Muscle layer of colon (tissue), 2 donors: Measurements from ENCODE around the gene JAK3.

Source experiments
- H3K27ac ChIP-seq: one replicate; pipeline ENCODE4 v1.7.0; 2013; ENCODE audit warnings: low read depth, mild to moderate bottlenecking, low read length, moderate library complexity
- H3K27me3 ChIP-seq, 2 donors: one replicate each; pipeline ENCODE4 v1.7.0; 2013; ENCODE audit warnings: low read length in 2 of 2, mild to moderate bottlenecking in 2 of 2; ENCODE audit not compliant: insufficient read depth in 2 of 2, control insufficient read depth in 1 of 2
- H3K36me3 ChIP-seq: one replicate; pipeline ENCODE4 v1.7.0; 2013; ENCODE audit warnings: mild to moderate bottlenecking, low read length; ENCODE audit not compliant: insufficient read depth
- H3K4me1 ChIP-seq: one replicate; pipeline ENCODE4 v1.7.0; 2013; ENCODE audit warnings: mild to moderate bottlenecking, low read length; ENCODE audit not compliant: insufficient read depth
- H3K4me3 ChIP-seq, 2 donors: one replicate each; pipeline ENCODE4 v1.7.0; 2013; ENCODE audit warnings: low read length in 2 of 2, low read depth in 1 of 2, mild to moderate bottlenecking in 1 of 2, moderate library complexity in 1 of 2
- H3K9ac ChIP-seq: one replicate; pipeline ENCODE4 v1.7.0; 2013; ENCODE audit warnings: low read length
- H3K9me3 ChIP-seq: one replicate; pipeline ENCODE4 v1.7.0; 2013; ENCODE audit warnings: mild to moderate bottlenecking, low read length
- donor health status: abdominal sarcoma.
- donor health status: Adenocarcinoma of cecum.

JAK3 gene

DNA sequence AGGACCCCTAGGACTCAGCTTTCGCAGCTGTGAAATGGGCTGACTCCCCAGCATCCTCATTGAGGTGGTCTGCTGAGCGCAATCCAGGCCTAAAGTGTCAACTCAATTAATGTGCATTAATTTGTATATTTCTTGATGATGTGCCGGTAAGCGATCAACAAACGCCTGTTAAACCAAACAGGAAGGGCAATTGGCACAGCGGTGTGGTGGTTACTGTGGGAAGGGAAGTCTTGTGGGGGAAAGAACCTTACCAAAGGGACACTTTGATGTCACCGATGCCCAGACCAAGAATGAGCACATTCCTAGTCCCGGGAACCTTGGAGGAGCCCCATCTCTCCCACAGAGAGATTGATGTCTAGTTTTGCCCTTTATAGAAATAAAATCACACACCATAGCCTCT is 1.6 kb downstream of the JAK3 start:
- Histone ChIP-seq H3K27me3 (peaks cover 2 to 26% of the 10 kb centered on the region in 2 donors), H3K9me3 (no peaks in the 10 kb centered on the region), H3K4me1 (no peaks in the 10 kb centered on the region), H3K27ac (no peak overlapping the region), H3K9ac (no peak overlapping the region), H3K36me3 (no peaks in the 10 kb centered on the region), H3K4me3 (no peak overlapping the region)

DNA sequence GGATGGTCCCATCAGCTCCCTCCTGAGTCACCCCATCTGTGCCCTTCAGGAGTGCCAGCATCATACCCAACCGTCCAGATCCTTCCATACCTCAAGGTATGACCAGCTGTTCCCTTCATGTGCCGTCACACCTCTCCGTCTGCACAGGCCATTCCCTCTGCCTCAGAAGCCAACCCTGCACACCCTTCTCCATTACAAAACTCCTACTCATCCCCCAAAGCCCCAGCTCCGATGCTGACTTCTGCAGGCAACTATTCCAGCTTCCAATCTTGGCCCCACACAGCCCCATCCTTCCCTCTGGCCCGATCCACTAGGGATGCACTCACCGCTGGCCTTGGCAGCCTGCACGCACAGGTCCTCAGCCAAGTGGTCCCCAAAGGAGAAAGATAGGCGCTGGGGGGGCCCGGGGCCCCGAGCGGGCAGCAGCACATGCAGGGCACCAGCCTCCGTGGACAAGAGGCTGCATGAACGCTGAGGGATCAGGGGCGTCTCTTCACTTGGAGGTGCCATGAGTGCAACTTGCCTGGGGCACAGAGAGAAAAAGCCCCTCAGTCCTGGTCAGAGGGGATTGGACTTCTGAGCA is 3.8 kb downstream of the JAK3 start:
- H3K27me3 ChIP-seq, result peaks cover 5 to 32% of the 10 kb centered on the region in 2 donors

DNA sequence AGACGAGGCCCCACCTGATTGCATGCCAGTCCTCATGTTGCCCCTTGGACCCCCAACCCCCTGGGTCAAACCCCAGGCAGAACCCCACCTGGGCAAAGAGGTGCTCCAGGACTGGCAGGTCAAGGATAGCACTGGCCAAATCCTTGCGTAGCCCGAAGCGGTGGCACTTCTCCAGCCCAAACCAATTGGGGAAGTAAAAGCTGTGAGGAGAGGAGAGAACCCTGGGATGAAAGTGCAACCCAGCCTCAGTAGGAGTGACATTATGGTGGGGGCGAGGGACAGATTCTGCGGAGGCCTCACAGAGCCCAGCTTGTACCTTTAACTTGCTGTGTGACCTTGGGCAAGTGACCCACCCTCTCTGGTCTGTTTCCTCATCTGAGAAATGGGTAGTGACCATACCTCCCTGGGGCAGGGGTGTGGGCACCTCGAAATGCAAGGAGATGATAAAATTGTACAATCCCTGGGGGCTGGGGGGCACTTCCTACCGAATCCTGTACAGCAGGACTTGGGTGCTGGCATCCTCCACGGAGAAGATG is 4.4 kb downstream of the JAK3 start:
- Histone ChIP-seq H3K27me3 (peaks cover 5 to 32% of the 10 kb centered on the region in 2 donors), H3K4me3 (no peak overlapping the region), H3K4me1 (no peaks in the 10 kb centered on the region), H3K27ac (no peak overlapping the region), H3K9me3 (no peaks in the 10 kb centered on the region), H3K9ac (no peak overlapping the region), H3K36me3 (no peaks in the 10 kb centered on the region)

More for the DNA sequence above, 3.8 kb downstream of the JAK3 start:
- Histone ChIP-seq H3K27ac (no peak overlapping the region), H3K9ac (no peak overlapping the region), H3K9me3 (no peaks in the 10 kb centered on the region), H3K4me1 (no peaks in the 10 kb centered on the region), H3K4me3 (no peak overlapping the region), H3K36me3 (no peaks in the 10 kb centered on the region)

DNA sequence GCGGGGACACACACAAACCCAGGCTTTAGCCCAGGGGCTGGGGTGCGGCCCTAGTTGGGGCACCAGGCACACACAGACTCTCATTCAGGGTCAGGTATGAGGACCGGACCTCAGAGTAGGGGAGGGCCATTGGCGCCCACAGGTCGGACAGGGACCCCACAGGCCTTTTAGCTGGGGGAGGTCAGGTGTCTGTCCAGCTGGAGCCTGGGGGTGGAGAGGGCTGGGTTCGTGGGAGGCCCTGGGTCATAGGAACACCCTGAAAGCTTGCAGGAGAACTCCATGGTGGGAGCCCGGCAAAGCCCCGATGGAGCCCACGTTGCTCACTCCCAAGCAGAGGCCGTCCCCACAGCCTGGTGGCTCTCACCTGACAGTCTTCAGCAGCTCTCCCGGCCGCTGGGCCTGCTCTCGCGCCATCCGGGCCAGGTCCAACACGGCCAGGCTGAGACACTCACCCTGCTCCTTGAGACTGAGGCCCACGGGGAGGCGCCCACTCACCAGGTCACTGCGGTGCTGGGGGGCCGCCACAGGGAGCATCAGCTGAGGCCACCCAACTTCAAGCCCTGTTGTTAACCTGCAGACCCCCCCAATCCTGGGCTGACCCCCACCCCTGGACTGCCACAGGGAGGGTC is 5.0 kb downstream of the JAK3 start:
- Histone ChIP-seq H3K9ac (no peak overlapping the region), H3K27ac (peak overlapping the region; percentile 34), H3K27me3 (peaks cover 5 to 35% of the 10 kb centered on the region in 2 donors), H3K9me3 (no peaks in the 10 kb centered on the region), H3K36me3 (no peaks in the 10 kb centered on the region), H3K4me3 (peak overlapping the region in 1 of 2 donors; percentile 20), H3K4me1 (no peaks in the 10 kb centered on the region)

DNA sequence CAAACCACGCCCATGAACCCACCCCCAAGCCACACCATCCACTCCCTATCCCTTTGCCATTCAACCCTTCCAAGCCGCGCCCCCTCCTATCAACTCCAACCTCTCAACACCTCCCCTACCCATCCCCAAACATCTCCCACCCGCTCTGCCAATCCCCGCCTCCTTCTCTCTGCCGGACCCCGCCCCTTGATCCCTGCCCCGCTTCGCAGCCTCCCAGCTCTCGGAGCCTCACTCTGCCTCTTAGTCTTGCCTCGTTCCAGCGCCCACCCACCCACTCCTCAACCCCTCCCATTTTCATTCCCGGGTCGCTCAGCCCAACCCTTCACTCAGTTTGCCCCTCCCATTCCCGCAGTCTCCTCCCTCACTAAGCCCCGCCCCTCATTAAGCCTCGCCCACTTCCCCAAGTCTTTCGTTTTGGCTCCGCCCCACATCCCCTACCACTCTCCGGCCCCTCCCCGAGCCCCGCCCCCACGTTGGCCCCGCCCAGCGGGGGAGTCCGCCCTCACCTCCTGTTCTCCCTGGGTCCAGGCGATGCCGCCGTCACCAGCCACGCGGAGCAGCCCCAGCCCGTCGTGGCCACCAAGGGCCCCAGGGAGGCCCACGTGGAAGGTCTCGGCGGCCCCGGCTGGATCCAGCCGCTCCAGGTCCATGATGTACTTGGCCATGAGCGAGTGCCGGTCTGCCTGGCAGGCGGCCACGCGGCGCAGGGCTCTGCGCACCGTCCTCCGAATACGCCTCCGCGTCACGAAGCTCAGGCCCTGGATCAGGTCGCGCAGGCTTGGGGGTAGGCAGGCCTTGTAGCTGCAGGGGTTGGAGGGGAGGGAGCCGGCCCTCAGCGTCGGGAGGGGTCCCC is 5.7 kb downstream of the JAK3 start:
- Histone ChIP-seq H3K4me3 (peak overlapping the region; percentile 20 to 38), H3K27me3 (peaks cover 5 to 35% of the 10 kb centered on the region in 2 donors), H3K4me1 (no peaks in the 10 kb centered on the region), H3K27ac (peak overlapping the region; percentile 34), H3K9ac (no peak overlapping the region), H3K36me3 (no peaks in the 10 kb centered on the region), H3K9me3 (no peaks in the 10 kb centered on the region)

DNA sequence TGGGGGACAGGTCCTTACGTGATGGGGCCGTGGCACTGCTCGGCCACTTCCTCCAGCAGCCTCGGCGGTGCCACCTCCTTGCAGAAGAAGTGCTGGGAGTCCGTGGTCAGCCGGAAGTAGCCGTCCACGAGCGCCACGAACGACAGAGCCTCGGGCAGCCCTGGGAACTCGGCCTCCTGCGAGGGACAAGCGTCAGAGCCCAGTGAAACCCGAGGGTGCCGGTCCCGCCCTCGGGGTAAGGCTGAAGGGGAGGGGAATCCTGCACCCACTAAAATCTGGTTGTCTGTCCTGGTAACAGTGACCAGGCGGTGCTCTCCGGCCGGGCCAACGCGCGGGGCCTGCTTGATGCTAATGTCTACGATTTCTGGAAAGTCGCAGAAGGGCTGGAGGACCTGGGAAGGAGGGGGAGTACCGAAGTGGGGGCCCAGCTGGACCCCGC is 6.4 kb downstream of the JAK3 start:
- Histone ChIP-seq H3K9ac (no peak overlapping the region), H3K27ac (no peak overlapping the region), H3K36me3 (no peaks in the 10 kb centered on the region), H3K27me3 (peaks cover 5 to 35% of the 10 kb centered on the region in 2 donors), H3K4me1 (no peaks in the 10 kb centered on the region), H3K9me3 (no peaks in the 10 kb centered on the region), H3K4me3 (peak overlapping the region in 1 of 2 donors; percentile 38)

DNA sequence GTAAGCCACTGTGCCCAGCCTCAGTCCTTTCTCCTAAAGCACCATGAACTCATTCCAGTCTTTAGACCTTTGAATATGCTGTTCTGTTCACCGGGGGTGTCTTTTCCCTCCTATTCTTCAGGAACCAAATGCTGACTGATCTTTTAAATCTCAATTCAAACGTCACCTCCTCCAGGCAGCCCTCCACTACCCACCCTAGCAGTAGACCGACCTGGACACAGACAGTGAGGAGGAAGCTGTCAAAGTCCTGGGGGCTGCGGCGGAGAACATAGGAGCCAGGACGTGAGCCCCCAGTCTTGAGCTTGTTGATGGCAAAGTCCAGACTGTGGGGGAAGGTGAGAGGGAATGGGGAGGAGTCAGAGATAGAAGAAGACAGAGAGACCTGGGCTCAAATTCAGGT is 7.8 kb downstream of the JAK3 start:
- Histone ChIP-seq H3K27me3 (peaks cover 5 to 35% of the 10 kb centered on the region in 2 donors), H3K9me3 (no peaks in the 10 kb centered on the region), H3K27ac (no peak overlapping the region), H3K4me1 (no peaks in the 10 kb centered on the region), H3K4me3 (no peak overlapping the region), H3K9ac (no peak overlapping the region), H3K36me3 (no peaks in the 10 kb centered on the region)

DNA sequence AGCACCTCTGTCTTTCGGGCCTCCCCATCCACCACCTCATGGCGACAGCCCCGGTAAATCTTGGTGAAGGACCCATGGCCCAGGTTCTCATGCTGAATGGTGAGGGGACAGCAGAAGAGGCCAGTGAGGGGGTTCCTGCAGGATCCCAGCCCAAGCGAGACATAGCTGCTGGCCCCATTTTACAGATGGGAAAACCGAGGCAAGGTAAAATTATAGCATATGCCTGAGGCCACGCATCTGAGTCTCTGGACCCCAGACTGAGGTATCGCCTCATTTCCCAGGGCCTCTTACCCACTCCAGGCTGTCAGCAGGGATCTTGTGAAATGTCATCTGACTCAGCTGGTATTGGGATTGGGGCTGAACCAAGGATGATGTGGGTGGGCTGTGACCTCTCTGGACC is 9.8 kb downstream of the JAK3 start:
- H3K27ac ChIP-seq, result no peak overlapping the region
- H3K4me3 ChIP-seq, result no peak overlapping the region
- no peak overlapping the region for H3K9ac ChIP-seq
- H3K36me3 ChIP-seq, result no peaks in the 10 kb centered on the region
- no peaks in the 10 kb centered on the region for H3K4me1 ChIP-seq
- H3K27me3 ChIP-seq, result peaks cover 5 to 28% of the 10 kb centered on the region in 2 donors
- no peaks in the 10 kb centered on the region for H3K9me3 ChIP-seq

DNA sequence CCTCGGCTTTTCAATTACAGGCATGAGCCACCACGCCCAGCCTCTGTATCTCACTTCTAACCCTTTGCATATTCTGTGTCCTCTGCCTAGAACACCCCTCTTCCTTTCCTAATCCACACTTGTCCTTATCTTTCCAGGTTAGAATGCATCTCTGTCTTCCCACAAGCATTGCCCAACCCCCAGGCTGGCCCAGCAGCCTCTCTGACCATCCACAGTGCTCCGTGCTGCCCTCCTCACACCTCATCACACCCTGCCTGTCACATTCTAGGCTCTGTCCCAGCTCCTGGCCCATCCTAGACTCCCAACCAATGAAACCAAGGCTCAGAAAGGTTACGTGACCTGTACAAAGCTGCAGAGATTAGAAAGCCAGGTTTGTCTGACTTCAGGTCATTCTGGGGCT is 11.3 kb downstream of the JAK3 start:
- H3K4me3 ChIP-seq, result no peak overlapping the region
- no peaks in the 10 kb centered on the region for H3K4me1 ChIP-seq
- peaks cover 5 to 28% of the 10 kb centered on the region in 2 donors for H3K27me3 ChIP-seq

DNA sequence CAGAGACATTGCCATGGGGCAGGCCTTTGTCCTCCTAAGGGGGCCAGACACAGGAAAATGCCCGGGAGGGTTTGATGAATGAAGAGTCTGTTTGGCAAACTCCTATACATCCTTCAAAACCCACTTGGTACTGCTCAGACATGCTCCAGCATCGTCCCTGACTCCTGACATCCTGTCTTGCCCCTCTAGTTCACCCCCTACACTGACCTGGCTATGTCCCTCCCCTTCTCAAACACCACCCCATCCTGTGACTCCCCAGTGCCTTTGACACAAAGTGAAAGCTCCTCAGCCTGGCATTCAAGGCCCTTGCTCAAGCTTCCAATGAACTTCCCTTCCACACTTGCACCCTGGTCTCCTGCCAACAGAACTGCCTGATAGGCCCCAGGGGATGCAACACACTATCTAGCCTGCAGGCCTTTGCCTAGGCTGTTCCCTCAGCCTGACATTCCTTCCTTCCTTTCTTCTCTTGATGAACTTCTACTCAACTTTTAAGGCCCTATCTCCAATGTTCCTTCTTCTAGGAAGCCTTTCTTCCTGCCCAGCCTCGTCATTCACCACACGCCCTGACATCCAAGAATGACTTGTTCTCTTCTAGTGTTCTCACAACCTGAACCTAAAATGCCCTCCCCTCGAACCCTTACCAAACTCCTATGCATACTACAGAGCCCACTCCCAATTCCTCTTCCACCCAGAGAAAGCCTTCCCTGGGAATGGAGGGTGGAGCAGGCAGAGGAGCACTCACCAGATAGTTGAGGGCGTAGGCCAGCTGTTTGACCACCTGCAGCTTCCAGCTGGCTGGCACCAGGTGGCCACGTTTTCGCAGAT is 12.4 kb downstream of the JAK3 start:
- H3K27me3 ChIP-seq, result peaks cover 0 to 26% of the 10 kb centered on the region in 2 donors
- H3K9me3 ChIP-seq, result no peaks in the 10 kb centered on the region
- no peak overlapping the region for H3K9ac ChIP-seq
- no peaks in the 10 kb centered on the region for H3K36me3 ChIP-seq
- no peak overlapping the region for H3K4me3 ChIP-seq
- no peak overlapping the region for H3K27ac ChIP-seq
- H3K4me1 ChIP-seq, result no peaks in the 10 kb centered on the region

More for the DNA sequence above, 11.3 kb downstream of the JAK3 start:
- Histone ChIP-seq H3K36me3 (no peaks in the 10 kb centered on the region), H3K9me3 (no peaks in the 10 kb centered on the region), H3K27ac (no peak overlapping the region), H3K9ac (no peak overlapping the region)
